ENCODE results near the gene FBP1. TPM values are rescaled to one million over a fixed set of nuclear protein-coding genes. Genes with fewer than 3 reads are reported as not detected.
A peak's percentile ranks its signal among the peaks of the same experiment; 100 is the strongest.

The FBP1 gene
- total RNA-seq = 10 to 100 TPM in 8 of 9 donors, 1 to 10 TPM in 1; 2.1 to 47.1 (median 32.9) TPM
- polyA plus RNA-seq = 10 to 100 TPM; 29.5 to 61.1 (median 51.1) TPM
- long read RNA-seq, donor 1, transcript FBP1-201 (7 exons, 1,462 nt) = major isoform, 7 of 7 reads
- long read RNA-seq, donor 1, partial matches to known transcripts = 0 of 7 reads
- long read RNA-seq, donor 1, other reads (novel, unspliced or antisense) = 0 of 7 reads
- long read RNA-seq, donor 2 = 0 reads
- long read RNA-seq, donor 3, partial matches to known transcripts = 0 of 1 reads
- long read RNA-seq, donor 3, other reads (novel, unspliced or antisense) = 0 of 1 reads
- long read RNA-seq, donor 4, transcript FBP1-201 (7 exons, 1,462 nt) = major isoform, 38 of 46 reads
- long read RNA-seq, donor 4, partial matches to known transcripts = 8 of 46 reads
- long read RNA-seq, donor 4, other reads (novel, unspliced or antisense) = 0 of 46 reads
- long read RNA-seq, donor 5, transcript FBP1-201 (7 exons, 1,462 nt) = major isoform, 75 of 83 reads
- long read RNA-seq, donor 5, partial matches to known transcripts = 1 of 83 reads
- long read RNA-seq, donor 5, other reads (novel, unspliced or antisense) = 7 of 83 reads
- long read RNA-seq, donor 6, transcript FBP1-201 (7 exons, 1,462 nt) = major isoform, 12 of 16 reads
- long read RNA-seq, donor 6, partial matches to known transcripts = 3 of 16 reads
- long read RNA-seq, donor 6, other reads (novel, unspliced or antisense) = 1 of 16 reads
- long read RNA-seq, donor 7 = 0 reads
- long read RNA-seq, donor 8, partial matches to known transcripts = 0 of 3 reads
- long read RNA-seq, donor 8, other reads (novel, unspliced or antisense) = 0 of 3 reads
- long read RNA-seq, donor 9 = 0 reads
- long read RNA-seq, donor 10 = 0 reads

DNA sequence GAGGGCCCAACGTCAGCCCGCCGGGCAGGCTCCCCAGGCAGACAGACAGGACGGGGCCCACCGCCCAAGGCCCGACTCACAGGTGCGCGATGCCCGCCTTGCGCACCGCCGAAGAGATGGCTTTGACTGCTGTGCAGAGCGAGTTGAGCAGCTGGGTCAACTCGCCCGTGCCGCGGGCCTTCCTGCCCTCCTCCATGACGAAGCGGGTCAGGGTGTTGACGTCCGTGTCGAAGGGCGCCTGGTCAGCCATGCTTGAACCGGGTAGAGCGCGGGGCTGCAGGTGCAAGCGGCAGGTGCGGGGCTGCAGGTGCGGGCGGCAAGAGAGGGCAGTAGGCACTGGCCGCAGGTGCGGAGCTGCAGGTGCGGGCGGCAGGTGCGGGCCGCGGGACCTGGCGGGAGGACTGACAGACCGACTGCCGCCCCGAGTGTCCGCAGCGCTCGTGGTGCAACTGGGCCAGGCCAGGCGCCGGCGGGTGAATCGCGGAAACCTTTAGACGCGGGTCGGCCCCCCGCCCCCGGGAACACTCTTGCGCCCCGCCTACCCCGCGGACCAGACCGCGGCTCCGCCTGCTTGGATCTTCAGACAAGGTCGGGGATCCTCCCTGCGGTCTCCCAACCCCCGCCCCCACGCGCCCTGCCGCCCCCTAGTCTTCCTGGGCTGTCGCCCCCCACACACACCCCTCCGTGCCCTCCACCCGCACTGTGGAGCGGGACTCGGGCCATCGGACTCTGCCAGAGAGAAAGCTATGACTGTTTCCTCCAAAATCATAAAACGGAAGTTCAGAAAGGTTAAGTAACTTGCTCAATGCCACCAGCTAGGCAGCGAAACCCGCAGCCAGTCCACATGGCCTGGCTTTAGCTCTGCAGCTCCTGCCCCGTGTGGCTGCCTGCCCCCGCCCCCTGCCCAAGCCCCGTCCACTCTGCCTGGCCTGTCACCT is at the start of gene FBP1:
Gene FBP1 (minus strand): TSS at position 458 of the 938 bp plus-strand sequence. CDS start 208 bp downstream, at position 250.
- peak; percentile 58 to 74 (median 66) for DNase-seq
- H3K27ac ChIP-seq = peak within 1 kb of the TSS in 3 of 5 donors; percentile 51 to 68 (median 57)
- TF ChIP-seq POLR2A (IDR thresholded peaks at IDR 0.05) = peak in 1 of 2 donors; percentile 7
- TF ChIP-seq, protein P1, sequence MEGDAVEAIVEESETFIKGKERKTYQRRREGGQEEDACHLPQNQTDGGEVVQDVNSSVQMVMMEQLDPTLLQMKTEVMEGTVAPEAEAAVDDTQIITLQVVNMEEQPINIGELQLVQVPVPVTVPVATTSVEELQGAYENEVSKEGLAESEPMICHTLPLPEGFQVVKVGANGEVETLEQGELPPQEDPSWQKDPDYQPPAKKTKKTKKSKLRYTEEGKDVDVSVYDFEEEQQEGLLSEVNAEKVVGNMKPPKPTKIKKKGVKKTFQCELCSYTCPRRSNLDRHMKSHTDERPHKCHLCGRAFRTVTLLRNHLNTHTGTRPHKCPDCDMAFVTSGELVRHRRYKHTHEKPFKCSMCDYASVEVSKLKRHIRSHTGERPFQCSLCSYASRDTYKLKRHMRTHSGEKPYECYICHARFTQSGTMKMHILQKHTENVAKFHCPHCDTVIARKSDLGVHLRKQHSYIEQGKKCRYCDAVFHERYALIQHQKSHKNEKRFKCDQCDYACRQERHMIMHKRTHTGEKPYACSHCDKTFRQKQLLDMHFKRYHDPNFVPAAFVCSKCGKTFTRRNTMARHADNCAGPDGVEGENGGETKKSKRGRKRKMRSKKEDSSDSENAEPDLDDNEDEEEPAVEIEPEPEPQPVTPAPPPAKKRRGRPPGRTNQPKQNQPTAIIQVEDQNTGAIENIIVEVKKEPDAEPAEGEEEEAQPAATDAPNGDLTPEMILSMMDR (IDR thresholded peaks at IDR 0.05) = no peak
- no peaks in the 10 kb centered on the region for H3K9me3 ChIP-seq (replicated peaks in 1 of 3)
- no peaks in the 10 kb centered on the region for H3K27me3 ChIP-seq
- H3K36me3 ChIP-seq (replicated peaks in 1 of 2) = no peaks in the 10 kb centered on the region
- H3K4me3 ChIP-seq = peak within 1 kb of the TSS in 3 of 4 donors; percentile 35 to 76 (median 61)
- WGBS, 4 donors = 3 to 16% (median 9%) methylated on average over 19 to 79 of the region's 79 CpGs
- intact Hi-C loops (cut with DNase I) = no loop called here
- peaks cover 0 to 10% of the 10 kb centered on the region in 2 donors for H3K4me1 ChIP-seq (replicated peaks in 1 of 2)

DNA sequence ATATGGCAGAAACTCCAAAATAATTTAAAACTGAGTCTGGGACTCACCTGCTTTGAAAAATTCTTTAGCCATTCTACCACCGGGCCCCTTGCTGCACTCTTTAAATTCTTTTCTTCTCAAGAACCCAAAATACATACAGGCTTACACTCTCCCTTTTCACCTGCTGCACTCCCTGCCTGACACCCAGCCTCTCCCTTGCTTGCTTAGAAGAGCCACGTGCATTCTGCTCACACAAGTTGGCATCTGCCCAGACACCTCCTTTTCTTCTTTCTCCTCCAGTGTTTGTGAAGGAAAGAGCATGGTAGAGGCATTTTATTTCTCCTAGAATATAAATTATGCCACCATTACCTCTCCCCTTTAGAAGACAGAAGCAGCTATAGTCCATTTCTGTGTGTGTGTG is 48.1 kb upstream of the FBP1 start:
- TF ChIP-seq POLR2A (IDR thresholded peaks at IDR 0.05) = no peak
- TF ChIP-seq, protein P1 (IDR thresholded peaks at IDR 0.05) = no peak

DNA sequence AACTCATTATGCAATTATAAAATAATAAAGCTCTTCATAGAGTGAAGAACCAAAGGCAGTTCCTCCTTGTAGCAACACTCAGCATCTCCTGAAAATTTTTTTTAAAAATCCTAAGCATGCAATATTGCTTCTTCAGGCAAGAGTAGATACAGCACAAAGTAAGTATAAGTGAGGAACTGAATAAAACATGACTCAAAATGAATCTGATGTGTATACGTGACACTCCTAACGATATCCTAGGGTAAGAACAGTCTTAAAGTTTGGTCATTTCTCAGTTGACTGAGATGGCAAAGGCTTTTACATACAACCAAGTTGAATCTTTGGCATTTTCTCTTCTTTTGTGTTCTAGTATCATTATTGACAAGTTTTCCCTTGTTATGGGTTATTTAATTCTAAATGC is 46.0 kb upstream of the FBP1 start:
- no peak for DNase-seq
- WGBS, 4 donors = 81 to 98% (median 91%) methylated on average over 2 of the region's 2 CpGs
- Histone ChIP-seq H3K27ac (no peak overlapping the region), H3K4me3 (no peak overlapping the region), H3K36me3 (replicated peaks in 1 of 2) (no peaks in the 10 kb centered on the region), H3K27me3 (no peaks in the 10 kb centered on the region), H3K9me3 (replicated peaks in 1 of 3) (no peaks in the 10 kb centered on the region), H3K4me1 (replicated peaks in 1 of 2) (no peaks in the 10 kb centered on the region)
- intact Hi-C loops (cut with DNase I) = loop anchor here in 1 of 2 donors (5.0 kb wide), 1 partner anchor 447 kb away; no protein-coding TSS in a partner anchor
- TF ChIP-seq, protein P1 (IDR thresholded peaks at IDR 0.05) = no peak
- no peak for TF ChIP-seq POLR2A (IDR thresholded peaks at IDR 0.05)

More for the DNA sequence above, 48.1 kb upstream of the FBP1 start:
- Histone ChIP-seq H3K27me3 (no peaks in the 10 kb centered on the region), H3K27ac (no peak overlapping the region), H3K4me3 (no peak overlapping the region), H3K4me1 (replicated peaks in 1 of 2) (no peaks in the 10 kb centered on the region), H3K36me3 (replicated peaks in 1 of 2) (no peaks in the 10 kb centered on the region), H3K9me3 (replicated peaks in 1 of 3) (no peaks in the 10 kb centered on the region)
- intact Hi-C loops (cut with DNase I) = loop anchor here in 1 of 2 donors (5.0 kb wide), 1 partner anchor 445 kb away; no protein-coding TSS in a partner anchor
- peak in 1 of 7 donors; percentile 14 for DNase-seq
- WGBS, 4 donors = 65 to 72% (median 69%) methylated on average over 2 of the region's 2 CpGs
